ENCODE data around the gene SCAMP2. TPM values are rescaled to one million over a fixed set of nuclear protein-coding genes. Genes with fewer than 3 reads are reported as not detected.

The SCAMP2 gene
- total RNA-seq, 1 experiment from 2014 or later = 38.0 TPM

DNA sequence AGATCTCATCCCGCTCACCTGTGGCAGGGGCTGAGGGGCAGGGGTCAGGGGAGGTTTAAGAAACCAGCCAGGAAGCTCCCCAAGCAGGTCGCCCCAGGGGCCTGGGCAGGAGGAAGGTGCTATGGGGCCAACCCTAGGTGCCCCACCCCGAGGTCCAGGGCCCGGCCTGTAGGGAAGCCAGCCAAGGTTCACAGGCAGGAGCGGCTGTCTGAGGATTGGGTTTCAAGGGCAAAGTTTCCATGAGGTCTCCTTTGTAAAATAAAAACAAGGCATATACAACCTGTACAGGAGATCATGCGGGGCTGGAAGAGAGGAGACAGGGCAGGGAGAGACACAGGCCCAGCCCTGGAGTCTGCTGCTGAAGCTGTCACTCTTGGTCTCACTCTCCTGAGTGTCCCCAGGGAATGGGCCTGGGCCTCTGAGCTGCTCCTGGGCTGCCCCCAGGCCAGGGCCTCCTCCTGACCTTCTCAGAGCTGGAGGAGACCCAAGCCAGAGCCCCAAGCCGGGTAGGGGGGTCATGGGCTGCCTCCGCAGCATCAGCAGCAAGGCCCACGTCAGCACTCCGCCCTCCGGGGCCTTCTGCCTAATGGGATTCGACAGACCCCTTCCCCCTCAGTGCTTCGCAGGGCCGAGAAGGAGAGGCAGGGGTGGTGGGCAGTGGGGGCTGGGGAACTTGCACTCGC lies 41.2 kb downstream of the SCAMP2 start:
- ATAC-seq (no peak), DNase-seq (ENCODE audit: low spot score) (no peak)
- H3K27me3 Mint-ChIP-seq (ENCODE audit: low read depth) = peaks cover 21% of the 10 kb centered on the region
- TF ChIP-seq SP1 (CRISPR knock-in tag; conservative IDR thresholded peaks at IDR 0.05) (no peak), KAT7 (CRISPR knock-in tag; IDR thresholded peaks at IDR 0.05; ENCODE audit: borderline replicate concordance) (no peak)
- TF ChIP-seq, protein P1, sequence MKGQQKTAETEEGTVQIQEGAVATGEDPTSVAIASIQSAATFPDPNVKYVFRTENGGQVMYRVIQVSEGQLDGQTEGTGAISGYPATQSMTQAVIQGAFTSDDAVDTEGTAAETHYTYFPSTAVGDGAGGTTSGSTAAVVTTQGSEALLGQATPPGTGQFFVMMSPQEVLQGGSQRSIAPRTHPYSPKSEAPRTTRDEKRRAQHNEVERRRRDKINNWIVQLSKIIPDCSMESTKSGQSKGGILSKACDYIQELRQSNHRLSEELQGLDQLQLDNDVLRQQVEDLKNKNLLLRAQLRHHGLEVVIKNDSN (CRISPR knock-in tag; IDR thresholded peaks at IDR 0.05) = no peak
- H3K4me1 Mint-ChIP-seq = peaks cover 8% of the 10 kb centered on the region
- no peaks in the 10 kb centered on the region; the same call in 1 of the 2 replicates for H3K36me3 Mint-ChIP-seq
- ChIA-PET POLR2A (no interaction called here), CTCF (interaction anchor here (1.1 to 2.6 kb wide), 3 partner anchors 44 to 70 kb away, joined by 3 to 7 read pairs (median 7); no protein-coding TSS in a partner anchor)
- H3K4me3 Mint-ChIP-seq = no peak overlapping the region
- H3K27ac Mint-ChIP-seq = no peak overlapping the region
- no peaks in the 10 kb centered on the region for H3K9me3 Mint-ChIP-seq

DNA sequence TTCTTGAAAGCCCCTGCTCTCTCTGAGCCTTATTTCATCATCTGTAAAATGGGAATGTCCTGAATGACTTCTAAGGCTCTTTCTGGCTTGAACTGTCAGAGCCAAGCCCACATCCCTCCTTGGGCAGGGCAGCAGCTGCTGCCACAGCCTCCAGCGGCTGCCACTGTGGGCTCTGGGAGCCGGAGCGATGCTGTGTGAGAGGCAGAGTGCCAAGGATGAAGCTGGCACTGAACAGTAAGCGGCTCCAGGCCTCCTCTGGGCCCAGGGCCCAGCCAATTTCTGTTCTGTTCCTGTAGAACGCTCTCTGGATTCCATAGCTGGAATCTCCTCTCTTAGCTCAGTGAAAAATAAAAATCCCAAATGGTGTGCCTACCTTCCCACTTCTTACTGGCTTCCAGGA lies 42.3 kb downstream of the SCAMP2 start:
- no peaks in the 10 kb centered on the region for H3K36me3 Mint-ChIP-seq
- DNase-seq (ENCODE audit: low spot score) = no peak
- H3K4me3 Mint-ChIP-seq = no peak overlapping the region
- ChIA-PET POLR2A (no interaction called here), CTCF (interaction anchor here (1.1 to 2.6 kb wide), 4 partner anchors 43 to 71 kb away, joined by 3 to 7 read pairs (median 5); no protein-coding TSS in a partner anchor)
- no peak for ATAC-seq
- H3K4me1 Mint-ChIP-seq = peaks cover 13% of the 10 kb centered on the region
- no peak overlapping the region for H3K27ac Mint-ChIP-seq
- no peak for TF ChIP-seq GRHL2 (CRISPR knock-in tag; IDR thresholded peaks at IDR 0.05; ENCODE audit: insufficient replicate concordance, severe bottlenecking)
- TF ChIP-seq, protein P2, sequence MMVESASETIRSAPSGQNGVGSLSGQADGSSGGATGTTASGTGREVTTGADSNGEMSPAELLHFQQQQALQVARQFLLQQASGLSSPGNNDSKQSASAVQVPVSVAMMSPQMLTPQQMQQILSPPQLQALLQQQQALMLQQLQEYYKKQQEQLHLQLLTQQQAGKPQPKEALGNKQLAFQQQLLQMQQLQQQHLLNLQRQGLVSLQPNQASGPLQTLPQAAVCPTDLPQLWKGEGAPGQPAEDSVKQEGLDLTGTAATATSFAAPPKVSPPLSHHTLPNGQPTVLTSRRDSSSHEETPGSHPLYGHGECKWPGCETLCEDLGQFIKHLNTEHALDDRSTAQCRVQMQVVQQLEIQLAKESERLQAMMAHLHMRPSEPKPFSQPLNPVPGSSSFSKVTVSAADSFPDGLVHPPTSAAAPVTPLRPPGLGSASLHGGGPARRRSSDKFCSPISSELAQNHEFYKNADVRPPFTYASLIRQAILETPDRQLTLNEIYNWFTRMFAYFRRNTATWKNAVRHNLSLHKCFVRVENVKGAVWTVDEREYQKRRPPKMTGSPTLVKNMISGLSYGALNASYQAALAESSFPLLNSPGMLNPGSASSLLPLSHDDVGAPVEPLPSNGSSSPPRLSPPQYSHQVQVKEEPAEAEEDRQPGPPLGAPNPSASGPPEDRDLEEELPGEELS (CRISPR knock-in tag; IDR thresholded peaks at IDR 0.05) = no peak
- TF ChIP-seq, protein P3, sequence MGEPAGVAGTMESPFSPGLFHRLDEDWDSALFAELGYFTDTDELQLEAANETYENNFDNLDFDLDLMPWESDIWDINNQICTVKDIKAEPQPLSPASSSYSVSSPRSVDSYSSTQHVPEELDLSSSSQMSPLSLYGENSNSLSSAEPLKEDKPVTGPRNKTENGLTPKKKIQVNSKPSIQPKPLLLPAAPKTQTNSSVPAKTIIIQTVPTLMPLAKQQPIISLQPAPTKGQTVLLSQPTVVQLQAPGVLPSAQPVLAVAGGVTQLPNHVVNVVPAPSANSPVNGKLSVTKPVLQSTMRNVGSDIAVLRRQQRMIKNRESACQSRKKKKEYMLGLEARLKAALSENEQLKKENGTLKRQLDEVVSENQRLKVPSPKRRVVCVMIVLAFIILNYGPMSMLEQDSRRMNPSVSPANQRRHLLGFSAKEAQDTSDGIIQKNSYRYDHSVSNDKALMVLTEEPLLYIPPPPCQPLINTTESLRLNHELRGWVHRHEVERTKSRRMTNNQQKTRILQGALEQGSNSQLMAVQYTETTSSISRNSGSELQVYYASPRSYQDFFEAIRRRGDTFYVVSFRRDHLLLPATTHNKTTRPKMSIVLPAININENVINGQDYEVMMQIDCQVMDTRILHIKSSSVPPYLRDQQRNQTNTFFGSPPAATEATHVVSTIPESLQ (CRISPR knock-in tag; IDR thresholded peaks at IDR 0.05) = no peak
- TF ChIP-seq MYBL2 (CRISPR knock-in tag; IDR thresholded peaks at IDR 0.05) = no peak
- no peak for TF ChIP-seq NR3C1 (CRISPR knock-in tag; conservative IDR thresholded peaks at IDR 0.05; ENCODE audit: low read depth)
- TF ChIP-seq GTF2I (CRISPR knock-in tag; conservative IDR thresholded peaks at IDR 0.05) = no peak
- TF ChIP-seq RELA (CRISPR knock-in tag; IDR thresholded peaks at IDR 0.05; ENCODE audit: borderline replicate concordance) = no peak
- TF ChIP-seq, protein P4, sequence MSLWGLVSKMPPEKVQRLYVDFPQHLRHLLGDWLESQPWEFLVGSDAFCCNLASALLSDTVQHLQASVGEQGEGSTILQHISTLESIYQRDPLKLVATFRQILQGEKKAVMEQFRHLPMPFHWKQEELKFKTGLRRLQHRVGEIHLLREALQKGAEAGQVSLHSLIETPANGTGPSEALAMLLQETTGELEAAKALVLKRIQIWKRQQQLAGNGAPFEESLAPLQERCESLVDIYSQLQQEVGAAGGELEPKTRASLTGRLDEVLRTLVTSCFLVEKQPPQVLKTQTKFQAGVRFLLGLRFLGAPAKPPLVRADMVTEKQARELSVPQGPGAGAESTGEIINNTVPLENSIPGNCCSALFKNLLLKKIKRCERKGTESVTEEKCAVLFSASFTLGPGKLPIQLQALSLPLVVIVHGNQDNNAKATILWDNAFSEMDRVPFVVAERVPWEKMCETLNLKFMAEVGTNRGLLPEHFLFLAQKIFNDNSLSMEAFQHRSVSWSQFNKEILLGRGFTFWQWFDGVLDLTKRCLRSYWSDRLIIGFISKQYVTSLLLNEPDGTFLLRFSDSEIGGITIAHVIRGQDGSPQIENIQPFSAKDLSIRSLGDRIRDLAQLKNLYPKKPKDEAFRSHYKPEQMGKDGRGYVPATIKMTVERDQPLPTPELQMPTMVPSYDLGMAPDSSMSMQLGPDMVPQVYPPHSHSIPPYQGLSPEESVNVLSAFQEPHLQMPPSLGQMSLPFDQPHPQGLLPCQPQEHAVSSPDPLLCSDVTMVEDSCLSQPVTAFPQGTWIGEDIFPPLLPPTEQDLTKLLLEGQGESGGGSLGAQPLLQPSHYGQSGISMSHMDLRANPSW (CRISPR knock-in tag; conservative IDR thresholded peaks at IDR 0.05; ENCODE audit: low read depth) = no peak
- TF ChIP-seq, protein P5, sequence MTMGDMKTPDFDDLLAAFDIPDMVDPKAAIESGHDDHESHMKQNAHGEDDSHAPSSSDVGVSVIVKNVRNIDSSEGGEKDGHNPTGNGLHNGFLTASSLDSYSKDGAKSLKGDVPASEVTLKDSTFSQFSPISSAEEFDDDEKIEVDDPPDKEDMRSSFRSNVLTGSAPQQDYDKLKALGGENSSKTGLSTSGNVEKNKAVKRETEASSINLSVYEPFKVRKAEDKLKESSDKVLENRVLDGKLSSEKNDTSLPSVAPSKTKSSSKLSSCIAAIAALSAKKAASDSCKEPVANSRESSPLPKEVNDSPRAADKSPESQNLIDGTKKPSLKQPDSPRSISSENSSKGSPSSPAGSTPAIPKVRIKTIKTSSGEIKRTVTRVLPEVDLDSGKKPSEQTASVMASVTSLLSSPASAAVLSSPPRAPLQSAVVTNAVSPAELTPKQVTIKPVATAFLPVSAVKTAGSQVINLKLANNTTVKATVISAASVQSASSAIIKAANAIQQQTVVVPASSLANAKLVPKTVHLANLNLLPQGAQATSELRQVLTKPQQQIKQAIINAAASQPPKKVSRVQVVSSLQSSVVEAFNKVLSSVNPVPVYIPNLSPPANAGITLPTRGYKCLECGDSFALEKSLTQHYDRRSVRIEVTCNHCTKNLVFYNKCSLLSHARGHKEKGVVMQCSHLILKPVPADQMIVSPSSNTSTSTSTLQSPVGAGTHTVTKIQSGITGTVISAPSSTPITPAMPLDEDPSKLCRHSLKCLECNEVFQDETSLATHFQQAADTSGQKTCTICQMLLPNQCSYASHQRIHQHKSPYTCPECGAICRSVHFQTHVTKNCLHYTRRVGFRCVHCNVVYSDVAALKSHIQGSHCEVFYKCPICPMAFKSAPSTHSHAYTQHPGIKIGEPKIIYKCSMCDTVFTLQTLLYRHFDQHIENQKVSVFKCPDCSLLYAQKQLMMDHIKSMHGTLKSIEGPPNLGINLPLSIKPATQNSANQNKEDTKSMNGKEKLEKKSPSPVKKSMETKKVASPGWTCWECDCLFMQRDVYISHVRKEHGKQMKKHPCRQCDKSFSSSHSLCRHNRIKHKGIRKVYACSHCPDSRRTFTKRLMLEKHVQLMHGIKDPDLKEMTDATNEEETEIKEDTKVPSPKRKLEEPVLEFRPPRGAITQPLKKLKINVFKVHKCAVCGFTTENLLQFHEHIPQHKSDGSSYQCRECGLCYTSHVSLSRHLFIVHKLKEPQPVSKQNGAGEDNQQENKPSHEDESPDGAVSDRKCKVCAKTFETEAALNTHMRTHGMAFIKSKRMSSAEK (CRISPR knock-in tag; IDR thresholded peaks at IDR 0.05; ENCODE audit: borderline replicate concordance) = no peak
- TF ChIP-seq, protein P6, sequence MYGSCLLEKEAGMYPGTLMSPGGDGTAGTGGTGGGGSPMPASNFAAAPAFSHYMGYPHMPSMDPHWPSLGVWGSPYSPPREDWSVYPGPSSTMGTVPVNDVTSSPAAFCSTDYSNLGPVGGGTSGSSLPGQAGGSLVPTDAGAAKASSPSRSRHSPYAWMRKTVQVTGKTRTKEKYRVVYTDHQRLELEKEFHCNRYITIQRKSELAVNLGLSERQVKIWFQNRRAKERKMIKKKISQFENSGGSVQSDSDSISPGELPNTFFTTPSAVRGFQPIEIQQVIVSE (CRISPR knock-in tag; IDR thresholded peaks at IDR 0.05; ENCODE audit: borderline replicate concordance) = no peak
- TF ChIP-seq MXD4 (CRISPR knock-in tag; IDR thresholded peaks at IDR 0.05; ENCODE audit: borderline replicate concordance) = no peak
- TF ChIP-seq, protein P7, sequence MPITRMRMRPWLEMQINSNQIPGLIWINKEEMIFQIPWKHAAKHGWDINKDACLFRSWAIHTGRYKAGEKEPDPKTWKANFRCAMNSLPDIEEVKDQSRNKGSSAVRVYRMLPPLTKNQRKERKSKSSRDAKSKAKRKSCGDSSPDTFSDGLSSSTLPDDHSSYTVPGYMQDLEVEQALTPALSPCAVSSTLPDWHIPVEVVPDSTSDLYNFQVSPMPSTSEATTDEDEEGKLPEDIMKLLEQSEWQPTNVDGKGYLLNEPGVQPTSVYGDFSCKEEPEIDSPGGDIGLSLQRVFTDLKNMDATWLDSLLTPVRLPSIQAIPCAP (CRISPR knock-in tag; IDR thresholded peaks at IDR 0.05) = no peak
- TF ChIP-seq SOX15 (CRISPR knock-in tag; IDR thresholded peaks at IDR 0.05) = no peak
- no peak for TF ChIP-seq NR1H2 (CRISPR knock-in tag; IDR thresholded peaks at IDR 0.05)
- no peak for TF ChIP-seq NFYB (CRISPR knock-in tag; conservative IDR thresholded peaks at IDR 0.05; ENCODE audit: low read depth)
- TF ChIP-seq NR2C2 (CRISPR knock-in tag; IDR thresholded peaks at IDR 0.05) = no peak
- H3K27me3 Mint-ChIP-seq (ENCODE audit: low read depth) = peaks cover 30% of the 10 kb centered on the region
- H3K9me3 Mint-ChIP-seq = no peaks in the 10 kb centered on the region

Measured in WTC11 (cell line).